Thoracic aorta (tissue), 2 donors: ENCODE data around the gene RAVER1. TPM values are rescaled to one million over a fixed set of nuclear protein-coding genes. Genes with fewer than 3 reads are reported as not detected.
A peak's percentile ranks its signal among the peaks of the same experiment; 100 is the strongest.
"Not testable (repeated sequence)": the region's sequence is repeated elsewhere in the genome, so short reads cannot be mapped to it uniquely, and the experiment has no call there.

Experiments used
- ATAC-seq: fragments of 150-250 bp; one replicate; pipeline ENCODE4 v1.8.0; 2017; ENCODE audit warnings: low read depth; ENCODE audit not compliant: insufficient number of reproducible peaks, low FRiP score
- DNase-seq: peaks from one replicate; pipeline ENCODE4 v3.0.0-alpha.2; 2020; ENCODE audit warnings: low spot score
- H3K27ac ChIP-seq, 2 donors: fragments of 200-600 bp; sonication (generic); 1 replicate in 1 of 2; 2 replicates in 1 of 2; pipeline ENCODE4 v1.5.1; 2016; ENCODE audit warnings: mild to moderate bottlenecking in 2 of 2, moderate library complexity in 2 of 2
- H3K27me3 ChIP-seq: fragments of 200-600 bp; sonication (generic); replicated peaks from 2 replicates; pipeline ENCODE4 v1.6.0; 2016; ENCODE audit warnings: mild to moderate bottlenecking; ENCODE audit not compliant: insufficient read depth
- H3K36me3 ChIP-seq: fragments of 200-600 bp; sonication (generic); one replicate; pipeline ENCODE4 v1.5.1; 2016
- H3K4me1 ChIP-seq, 2 donors: fragments of 200-600 bp; sonication (generic); 1 replicate in 1 of 2; 2 replicates in 1 of 2; pipeline versions ENCODE4 v1.5.1 to v1.6.0; 2016; ENCODE audit warnings: low read depth in 2 of 2, mild to moderate bottlenecking in 1 of 2; ENCODE audit not compliant: control insufficient read depth in 1 of 2
- H3K4me3 ChIP-seq: fragments of 200-600 bp; sonication (generic); 2 replicates; pipeline ENCODE4 v1.5.1; 2016; ENCODE audit warnings: mild to moderate bottlenecking
- H3K9me3 ChIP-seq: fragments of 200-600 bp; sonication (generic); 2 replicates; pipeline ENCODE4 v1.5.1; 2016
- total RNA-seq, 2 donors: library from RNA; depleted of rRNA; stranded (reverse); fragments of >200 nt; gene quantifications; one replicate each; pipeline versions ENCODE4 v1.1.0 to v1.2.3, GENCODE V29; 2016
- TF ChIP-seq, protein P1 (sequence below): fragments of 200-600 bp; sonication (generic); IDR thresholded peaks from one replicate; pipeline ENCODE4 v1.5.1; 2019; ENCODE audit warnings: antibody characterized with exemption

RAVER1 gene
- total RNA-seq, 2 donors from 2014 or later: 31.8 to 33.4 TPM

GRCh38 chr19:10343495-10343894, 10.2 kb upstream of the RAVER1 start:
- DNase-seq: no peak
- H3K36me3 ChIP-seq: no peaks in the 10 kb centered on the region
- peak overlapping the region in 1 of 2 donors; percentile 75 for H3K27ac ChIP-seq
- H3K9me3 ChIP-seq: no peaks in the 10 kb centered on the region
- no peak for ATAC-seq
- TF ChIP-seq, protein P1, sequence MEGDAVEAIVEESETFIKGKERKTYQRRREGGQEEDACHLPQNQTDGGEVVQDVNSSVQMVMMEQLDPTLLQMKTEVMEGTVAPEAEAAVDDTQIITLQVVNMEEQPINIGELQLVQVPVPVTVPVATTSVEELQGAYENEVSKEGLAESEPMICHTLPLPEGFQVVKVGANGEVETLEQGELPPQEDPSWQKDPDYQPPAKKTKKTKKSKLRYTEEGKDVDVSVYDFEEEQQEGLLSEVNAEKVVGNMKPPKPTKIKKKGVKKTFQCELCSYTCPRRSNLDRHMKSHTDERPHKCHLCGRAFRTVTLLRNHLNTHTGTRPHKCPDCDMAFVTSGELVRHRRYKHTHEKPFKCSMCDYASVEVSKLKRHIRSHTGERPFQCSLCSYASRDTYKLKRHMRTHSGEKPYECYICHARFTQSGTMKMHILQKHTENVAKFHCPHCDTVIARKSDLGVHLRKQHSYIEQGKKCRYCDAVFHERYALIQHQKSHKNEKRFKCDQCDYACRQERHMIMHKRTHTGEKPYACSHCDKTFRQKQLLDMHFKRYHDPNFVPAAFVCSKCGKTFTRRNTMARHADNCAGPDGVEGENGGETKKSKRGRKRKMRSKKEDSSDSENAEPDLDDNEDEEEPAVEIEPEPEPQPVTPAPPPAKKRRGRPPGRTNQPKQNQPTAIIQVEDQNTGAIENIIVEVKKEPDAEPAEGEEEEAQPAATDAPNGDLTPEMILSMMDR: no peak
- no peaks in the 10 kb centered on the region for H3K27me3 ChIP-seq
- no peaks in the 10 kb centered on the region for H3K4me1 ChIP-seq
- no peak overlapping the region for H3K4me3 ChIP-seq

- no peaks in the 10 kb centered on the region for H3K36me3 ChIP-seq
- TF ChIP-seq, protein P1: no peak
- no peaks in the 10 kb centered on the region for H3K9me3 ChIP-seq
- H3K27me3 ChIP-seq: no peaks in the 10 kb centered on the region
- H3K4me3 ChIP-seq: no peak overlapping the region
- ATAC-seq (no peak), DNase-seq (no peak)
- no peak overlapping the region for H3K27ac ChIP-seq
- no peaks in the 10 kb centered on the region for H3K4me1 ChIP-seq
Measured at GRCh38 chr19:10339977-10340376, 6.6 kb upstream of the RAVER1 start.

DNA sequence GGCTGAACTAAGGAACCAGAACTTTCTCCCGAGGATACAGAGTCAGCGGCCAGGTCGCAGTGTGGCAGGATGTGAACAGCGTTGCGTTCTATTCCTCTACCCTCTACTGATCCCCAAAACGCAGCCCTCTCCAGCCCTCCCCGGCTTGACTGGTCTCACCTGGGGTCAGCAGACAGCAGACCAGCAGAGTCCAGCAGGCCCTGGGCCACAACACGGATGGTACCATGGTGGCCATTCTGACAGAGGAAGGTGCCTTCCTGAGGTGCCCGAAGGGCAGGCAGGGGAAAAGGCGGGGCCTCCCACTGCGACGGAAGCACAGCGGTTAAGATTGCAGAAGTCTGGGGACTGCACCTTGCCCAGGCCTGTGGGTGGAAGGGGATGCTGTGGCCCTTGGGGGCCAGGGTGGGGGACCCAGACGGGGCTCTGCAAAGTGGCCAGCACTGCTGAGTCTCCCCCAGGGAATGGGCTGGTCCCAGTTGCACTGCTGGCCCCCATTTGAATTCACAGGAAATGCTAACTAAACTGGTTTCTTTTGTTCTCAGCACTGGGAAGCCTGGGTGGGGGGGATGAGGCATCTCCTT, 6.1 kb upstream of the RAVER1 start, which contains the start of gene ICAM3:
Gene ICAM3, minus strand, starts transcription at position 245 of the 581 bp plus-strand sequence. Its CDS starts 10 bp downstream, at position 235.
- Histone ChIP-seq H3K4me1 (peaks cover 0 to under 1% of the 10 kb centered on the region in 2 donors), H3K36me3 (no peaks in the 10 kb centered on the region), H3K4me3 (peak within 1 kb of the TSS; percentile 29), H3K27me3 (no peaks in the 10 kb centered on the region), H3K27ac (no peak within 1 kb of the TSS), H3K9me3 (no peaks in the 10 kb centered on the region)
- DNase-seq: no peak
- ATAC-seq: no peak
- TF ChIP-seq, protein P1: no peak

DNA sequence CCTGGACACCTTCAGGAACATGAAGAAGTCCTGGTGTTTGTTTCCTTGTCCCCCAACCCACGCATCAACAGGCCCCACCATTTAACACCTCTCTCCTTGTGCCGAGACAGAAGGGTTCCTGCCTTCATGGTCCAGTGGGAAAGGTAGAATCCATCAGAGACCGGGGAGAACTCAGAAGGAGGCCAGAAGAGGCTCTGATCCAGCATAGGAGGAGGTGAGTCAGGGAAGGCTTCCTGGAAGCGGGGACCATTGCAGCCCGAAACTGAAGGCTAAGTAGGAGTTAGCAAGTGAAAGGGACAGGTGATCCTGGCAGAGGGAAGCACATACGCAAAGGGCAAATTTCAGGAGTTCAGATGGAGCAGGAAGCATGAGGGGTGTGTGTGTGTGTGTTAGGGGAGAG, 5.6 kb upstream of the RAVER1 start:
- H3K9me3 ChIP-seq: no peaks in the 10 kb centered on the region

DNA sequence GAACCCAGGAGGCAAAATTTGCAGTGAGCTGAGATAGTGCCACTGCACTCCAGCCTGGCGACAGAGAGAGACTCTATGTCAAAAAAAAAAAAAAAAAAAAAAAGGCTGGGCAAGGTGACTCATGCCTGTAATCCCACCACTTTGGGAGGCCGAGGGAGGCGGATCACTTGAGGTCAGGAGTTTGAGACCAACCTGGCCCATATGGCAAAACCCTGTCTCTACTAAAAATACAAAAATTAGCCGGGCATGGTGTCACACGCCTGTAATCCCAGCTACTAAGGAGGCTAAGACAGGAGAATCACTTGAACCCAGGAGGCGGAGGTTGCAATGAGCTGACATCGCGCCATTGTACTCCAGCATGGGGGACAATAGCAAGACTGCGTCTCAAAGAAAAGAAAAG, 3.4 kb upstream of the RAVER1 start:
- H3K27me3 ChIP-seq, H3K9me3 ChIP-seq, H3K4me3 ChIP-seq, ATAC-seq, H3K27ac ChIP-seq, H3K36me3 ChIP-seq, DNase-seq: not testable (repeated sequence)
- H3K4me1 ChIP-seq: peaks cover 14 to 20% of the 10 kb centered on the region in 2 donors

More for the DNA sequence above, 5.6 kb upstream of the RAVER1 start:
- Histone ChIP-seq H3K36me3 (no peaks in the 10 kb centered on the region), H3K27me3 (no peaks in the 10 kb centered on the region), H3K27ac (no peak overlapping the region), H3K4me1 (peaks cover 3 to 6% of the 10 kb centered on the region in 2 donors), H3K4me3 (no peak overlapping the region)
- DNase-seq (no peak), ATAC-seq (no peak)
- TF ChIP-seq, protein P1: no peak
